ENCODE results near the gene BCL11B.
A peak's percentile ranks its signal among the peaks of the same experiment; 100 is the strongest.
"Not testable (repeated sequence)": the region's sequence is repeated elsewhere in the genome, so short reads cannot be mapped to it uniquely, and the experiment has no call there.

BCL11B gene

GRCh38 chr14:99194736-99195135, 77.3 kb downstream of the BCL11B start:
- DNase-seq: no peak

- no peak for DNase-seq
Observed at GRCh38 chr14:99194136-99194535, 77.9 kb downstream of the BCL11B start.

GRCh38 chr14:99192830-99193229, 79.2 kb downstream of the BCL11B start:
- DNase-seq: peak; percentile 44

GRCh38 chr14:99192028-99192621, 79.9 kb downstream of the BCL11B start:
- DNase-seq: peak; percentile 46

- DNase-seq: peak; percentile 68
Observed at GRCh38 chr14:99191395-99192027, 80.5 kb downstream of the BCL11B start.

GRCh38 chr14:99190696-99191394, 81.2 kb downstream of the BCL11B start:
- peak; percentile 57 for DNase-seq

- peak; percentile 57 for DNase-seq
Observed at GRCh38 chr14:99189201-99189801, 82.7 kb downstream of the BCL11B start.

- DNase-seq: peak; percentile 53
Observed at GRCh38 chr14:99188731-99189191, 83.2 kb downstream of the BCL11B start.

- DNase-seq: no peak
Observed at GRCh38 chr14:99187858-99188257, 84.1 kb downstream of the BCL11B start.

GRCh38 chr14:99186956-99187690, 84.9 kb downstream of the BCL11B start:
- no peak for DNase-seq

GRCh38 chr14:99186336-99186735, 85.7 kb downstream of the BCL11B start:
- DNase-seq: not testable (repeated sequence)

- no peak for DNase-seq
Observed at GRCh38 chr14:99185436-99186068, 86.4 kb downstream of the BCL11B start.

- no peak for DNase-seq
Observed at GRCh38 chr14:99183716-99184115, 88.3 kb downstream of the BCL11B start.

- no peak for DNase-seq
Observed at GRCh38 chr14:99183311-99183710, 88.7 kb downstream of the BCL11B start.

- DNase-seq: no peak
Observed at GRCh38 chr14:99182548-99183250, 89.3 kb downstream of the BCL11B start.

GRCh38 chr14:99181804-99182520, 90.0 kb downstream of the BCL11B start:
- no peak for DNase-seq

- no peak for DNase-seq
Observed at GRCh38 chr14:99181241-99181640, 90.8 kb downstream of the BCL11B start.

- DNase-seq: no peak
Observed at GRCh38 chr14:99179946-99180345, 92.1 kb downstream of the BCL11B start.

- no peak for DNase-seq
Observed at GRCh38 chr14:99179506-99179905, 92.5 kb downstream of the BCL11B start.

- no peak for DNase-seq
Observed at GRCh38 chr14:99177886-99178835, 93.8 kb downstream of the BCL11B start.
